AG08396 (cell line): ENCODE results near the gene IDE.
"Not testable (repeated sequence)": the region's sequence is repeated elsewhere in the genome, so short reads cannot be mapped to it uniquely, and the experiment has no call there.

Experiments
- DNase-seq: peaks from one replicate; pipeline ENCODE4 v3.0.0; 2012; ENCODE audit warnings: low spot score, mixed read lengths

Gene IDE

GRCh38 chr10:92419740-92420545 is 153.9 kb downstream of the IDE start:
- peak; percentile 47 for DNase-seq

GRCh38 chr10:92418891-92419290 is 155.0 kb downstream of the IDE start:
- DNase-seq: no peak

GRCh38 chr10:92418221-92418620 is 155.7 kb downstream of the IDE start:
- DNase-seq: no peak

GRCh38 chr10:92413519-92413918 is 160.4 kb downstream of the IDE start:
- DNase-seq: no peak

- DNase-seq: no peak
Observed at GRCh38 chr10:92413011-92413410, 160.9 kb downstream of the IDE start.

GRCh38 chr10:92411406-92411805 is 162.5 kb downstream of the IDE start:
- no peak for DNase-seq

- no peak for DNase-seq
Observed at GRCh38 chr10:92410501-92410900, 163.4 kb downstream of the IDE start.

- DNase-seq: no peak
Observed at GRCh38 chr10:92408017-92408361, 165.9 kb downstream of the IDE start.

- no peak for DNase-seq
Observed at GRCh38 chr10:92407305-92408016, 166.4 kb downstream of the IDE start.

GRCh38 chr10:92405419-92405924 is 168.4 kb downstream of the IDE start:
- no peak for DNase-seq

- no peak for DNase-seq
Observed at GRCh38 chr10:92404612-92405418, 169.1 kb downstream of the IDE start.

- not testable (repeated sequence) for DNase-seq
Observed at GRCh38 chr10:92402234-92402633, 171.7 kb downstream of the IDE start.
